GM11168 (cell line): ENCODE measurements around the gene GNAQ.

Source experiments
- in situ Hi-C: fragments of 300-500 bp; cut with MboI; formaldehyde crosslinking; loops from one replicate; pipeline ENCODE4 v1.12.0; 2022; ENCODE audit warnings: low sequenced_read_pairs; ENCODE audit not compliant: unreplicated experiment

Gene GNAQ

GRCh38 chr9:78005231-78006002, 26.2 kb downstream of the GNAQ start:
- in situ Hi-C loops, result no loop called here

- in situ Hi-C loops, result no loop called here
Observed at GRCh38 chr9:78004478-78005229, 27.0 kb downstream of the GNAQ start.

GRCh38 chr9:78003730-78004129, 27.9 kb downstream of the GNAQ start:
- in situ Hi-C loops, result no loop called here

GRCh38 chr9:78001946-78002731, 29.5 kb downstream of the GNAQ start:
- in situ Hi-C loops, result no loop called here

- in situ Hi-C loops, result no loop called here
Observed at GRCh38 chr9:78000221-78000620, 31.4 kb downstream of the GNAQ start.

GRCh38 chr9:77999231-77999631, 32.4 kb downstream of the GNAQ start:
- in situ Hi-C loops, result no loop called here

- in situ Hi-C loops, result no loop called here
Observed at GRCh38 chr9:77997611-77998284, 33.9 kb downstream of the GNAQ start.

GRCh38 chr9:77996696-77997095, 34.9 kb downstream of the GNAQ start:
- in situ Hi-C loops, result no loop called here

GRCh38 chr9:77991191-77991590, 40.4 kb downstream of the GNAQ start:
- in situ Hi-C loops, result no loop called here

- in situ Hi-C loops, result no loop called here
Observed at GRCh38 chr9:77989909-77990308, 41.7 kb downstream of the GNAQ start.

- in situ Hi-C loops, result no loop called here
Observed at GRCh38 chr9:77989458-77989857, 42.2 kb downstream of the GNAQ start.

GRCh38 chr9:77988630-77989029, 43.0 kb downstream of the GNAQ start:
- in situ Hi-C loops, result no loop called here

GRCh38 chr9:77987880-77988525, 43.6 kb downstream of the GNAQ start:
- in situ Hi-C loops, result no loop called here

- in situ Hi-C loops, result no loop called here
Observed at GRCh38 chr9:77987081-77987656, 44.4 kb downstream of the GNAQ start.

GRCh38 chr9:77985996-77986395, 45.6 kb downstream of the GNAQ start:
- in situ Hi-C loops, result no loop called here

GRCh38 chr9:77983320-77983662, 48.3 kb downstream of the GNAQ start:
- in situ Hi-C loops, result no loop called here

GRCh38 chr9:77982581-77983319, 48.9 kb downstream of the GNAQ start:
- in situ Hi-C loops, result no loop called here

GRCh38 chr9:77981907-77982306, 49.7 kb downstream of the GNAQ start:
- in situ Hi-C loops, result no loop called here

GRCh38 chr9:77981332-77981731, 50.3 kb downstream of the GNAQ start:
- in situ Hi-C loops, result no loop called here
